ENCODE measurements around the gene HAPLN2.

Gene HAPLN2

DNA sequence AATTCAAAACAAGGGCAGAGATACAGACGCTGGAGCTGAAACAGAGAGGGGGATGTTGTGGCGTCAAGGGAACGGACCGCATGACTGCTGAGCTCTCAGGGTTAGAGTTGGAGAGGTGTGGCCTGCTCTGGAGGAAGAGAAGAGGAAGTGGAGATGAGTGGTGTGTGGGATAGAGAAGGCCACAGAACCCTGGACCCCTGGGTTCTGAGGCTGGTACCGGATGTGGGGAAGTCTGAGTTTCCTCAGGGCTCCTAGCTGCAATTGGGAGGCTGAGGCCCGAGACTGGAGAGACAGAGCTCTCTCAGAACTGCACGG lies 24.5 kb downstream of the HAPLN2 start:
- Histone ChIP-seq H3K36me3 (ENCODE audit: insufficient read depth, low read length) (no peaks in the 10 kb centered on the region), H3K4me3 (no peak overlapping the region), H3K27ac (no peak overlapping the region), H3K9ac (ENCODE audit: insufficient read length) (no peak overlapping the region), H3K9me3 (ENCODE audit: low read depth, low read length) (no peaks in the 10 kb centered on the region)
- no peak for DNase-seq (ENCODE audit: low read depth, low spot score)
- no peak for TF ChIP-seq FOXP2 (optimal IDR thresholded peaks at IDR 0.05; ENCODE audit: control extremely low read depth, extremely low read length, insufficient read depth)
- TF ChIP-seq EZH2 (IDR thresholded peaks at IDR 0.05) = no peak
- TF ChIP-seq POLR2AphosphoS5 (IDR thresholded peaks at IDR 0.05; ENCODE audit: borderline replicate concordance, low read depth, low read length) = no peak

DNA sequence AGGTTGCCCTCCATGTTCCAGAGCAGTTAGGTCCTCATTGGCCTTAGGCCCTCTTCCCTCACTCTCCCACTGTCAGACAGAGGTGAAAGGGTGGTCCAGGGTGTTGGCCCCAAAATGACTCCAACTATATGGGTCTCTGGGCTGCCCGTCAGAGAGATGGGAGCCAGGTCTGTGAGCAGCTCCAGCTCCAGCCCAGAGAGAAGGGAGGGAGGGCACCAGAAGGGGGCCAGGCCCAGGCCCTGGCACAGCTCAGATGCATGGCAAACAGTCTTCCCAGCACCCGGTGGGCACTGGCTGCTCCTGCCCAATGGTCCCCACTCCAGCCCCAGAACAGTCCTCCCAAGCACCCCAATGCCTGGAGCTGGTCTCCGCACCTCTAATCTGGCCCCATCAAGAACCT lies 24.9 kb downstream of the HAPLN2 start:
- no peaks in the 10 kb centered on the region for H3K36me3 ChIP-seq (ENCODE audit: insufficient read depth, low read length)
- DNase-seq (ENCODE audit: low read depth, low spot score) = no peak
- TF ChIP-seq EZH2 (IDR thresholded peaks at IDR 0.05) = no peak
- TF ChIP-seq POLR2AphosphoS5 (IDR thresholded peaks at IDR 0.05; ENCODE audit: borderline replicate concordance, low read depth, low read length) = no peak
- TF ChIP-seq FOXP2 (optimal IDR thresholded peaks at IDR 0.05; ENCODE audit: control extremely low read depth, extremely low read length, insufficient read depth) = no peak
- H3K27ac ChIP-seq = no peak overlapping the region
- H3K9ac ChIP-seq (ENCODE audit: insufficient read length) = no peak overlapping the region
- H3K4me3 ChIP-seq = no peak overlapping the region
- no peaks in the 10 kb centered on the region for H3K9me3 ChIP-seq (ENCODE audit: low read depth, low read length)

DNA sequence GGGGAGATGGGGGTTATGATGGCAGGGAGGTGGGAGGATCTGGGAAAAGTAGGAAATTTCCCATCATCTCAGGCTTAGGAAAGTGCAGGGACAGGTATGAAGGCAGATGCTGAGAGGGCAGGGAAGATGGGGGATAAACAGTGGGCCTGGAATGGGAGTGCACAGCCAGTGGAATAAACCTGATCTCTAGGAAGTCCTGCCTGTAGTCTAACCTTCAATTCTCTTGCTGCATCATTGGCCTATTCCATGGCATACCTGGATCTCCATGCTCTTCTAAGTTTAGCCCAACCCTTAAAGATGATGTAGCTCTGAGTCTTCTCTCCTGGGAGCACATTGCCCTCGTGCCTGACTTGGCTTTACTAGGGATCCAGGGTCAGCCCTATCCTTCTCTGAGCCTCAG lies 25.4 kb downstream of the HAPLN2 start:
- TF ChIP-seq FOXP2 (optimal IDR thresholded peaks at IDR 0.05; ENCODE audit: control extremely low read depth, extremely low read length, insufficient read depth) (no peak), EZH2 (IDR thresholded peaks at IDR 0.05) (no peak), POLR2AphosphoS5 (IDR thresholded peaks at IDR 0.05; ENCODE audit: borderline replicate concordance, low read depth, low read length) (no peak)
- DNase-seq (ENCODE audit: low read depth, low spot score) = no peak
- Histone ChIP-seq H3K9me3 (ENCODE audit: low read depth, low read length) (no peaks in the 10 kb centered on the region), H3K9ac (ENCODE audit: insufficient read length) (no peak overlapping the region), H3K36me3 (ENCODE audit: insufficient read depth, low read length) (no peaks in the 10 kb centered on the region), H3K4me3 (no peak overlapping the region), H3K27ac (no peak overlapping the region)

DNA sequence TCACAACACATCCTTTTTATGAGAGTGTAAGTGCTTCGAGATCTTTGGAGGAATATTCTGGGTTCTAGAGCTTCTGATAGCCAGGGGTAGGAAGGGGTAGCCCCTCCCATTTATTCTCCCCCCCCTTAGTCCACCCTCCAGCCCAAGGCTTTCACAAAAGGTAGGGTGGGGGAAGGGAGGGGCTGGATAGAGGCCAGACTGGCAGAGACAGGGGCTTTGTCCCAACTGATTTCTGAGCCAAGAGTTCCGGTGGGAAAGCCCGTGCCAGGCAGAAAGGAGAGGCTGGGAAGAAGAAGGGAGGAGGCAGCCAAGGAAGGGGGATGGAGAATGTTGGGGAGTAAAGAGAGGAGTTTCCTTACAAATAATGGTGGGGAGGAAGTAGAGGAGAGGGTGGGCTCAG lies 25.8 kb downstream of the HAPLN2 start:
- no peak for DNase-seq (ENCODE audit: low read depth, low spot score)
- H3K9ac ChIP-seq (ENCODE audit: insufficient read length) = no peak overlapping the region
- H3K27ac ChIP-seq = no peak overlapping the region
- no peaks in the 10 kb centered on the region for H3K36me3 ChIP-seq (ENCODE audit: insufficient read depth, low read length)
- H3K9me3 ChIP-seq (ENCODE audit: low read depth, low read length) = no peaks in the 10 kb centered on the region
- TF ChIP-seq FOXP2 (optimal IDR thresholded peaks at IDR 0.05; ENCODE audit: control extremely low read depth, extremely low read length, insufficient read depth) (no peak), POLR2AphosphoS5 (IDR thresholded peaks at IDR 0.05; ENCODE audit: borderline replicate concordance, low read depth, low read length) (no peak), EZH2 (IDR thresholded peaks at IDR 0.05) (no peak)
- no peak overlapping the region for H3K4me3 ChIP-seq

DNA sequence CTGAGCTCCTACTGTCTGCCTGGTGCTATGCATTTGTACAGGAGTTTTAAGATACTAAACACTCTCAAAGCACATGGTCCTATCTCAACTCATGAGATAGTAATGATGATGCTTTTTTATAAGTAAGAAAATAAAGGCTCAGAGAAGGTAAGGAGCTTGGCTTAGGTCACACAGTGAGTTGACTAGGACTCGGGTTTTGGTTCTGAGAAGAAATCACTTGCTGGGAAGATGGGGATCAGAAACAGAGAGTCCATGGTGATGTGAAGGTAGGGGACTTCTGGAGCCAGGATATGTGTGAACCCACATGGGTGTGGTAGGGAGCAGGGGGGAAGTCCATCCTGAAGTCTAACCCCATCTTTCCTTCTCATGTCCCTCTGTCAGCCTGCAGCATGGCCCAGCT lies 26.5 kb downstream of the HAPLN2 start:
- Histone ChIP-seq H3K27ac (no peak overlapping the region), H3K36me3 (ENCODE audit: insufficient read depth, low read length) (no peaks in the 10 kb centered on the region), H3K9me3 (ENCODE audit: low read depth, low read length) (no peaks in the 10 kb centered on the region), H3K9ac (ENCODE audit: insufficient read length) (no peak overlapping the region), H3K4me3 (no peak overlapping the region)
- TF ChIP-seq POLR2AphosphoS5 (IDR thresholded peaks at IDR 0.05; ENCODE audit: borderline replicate concordance, low read depth, low read length) = no peak
- TF ChIP-seq FOXP2 (optimal IDR thresholded peaks at IDR 0.05; ENCODE audit: control extremely low read depth, extremely low read length, insufficient read depth) = no peak
- no peak for DNase-seq (ENCODE audit: low read depth, low spot score)

DNA sequence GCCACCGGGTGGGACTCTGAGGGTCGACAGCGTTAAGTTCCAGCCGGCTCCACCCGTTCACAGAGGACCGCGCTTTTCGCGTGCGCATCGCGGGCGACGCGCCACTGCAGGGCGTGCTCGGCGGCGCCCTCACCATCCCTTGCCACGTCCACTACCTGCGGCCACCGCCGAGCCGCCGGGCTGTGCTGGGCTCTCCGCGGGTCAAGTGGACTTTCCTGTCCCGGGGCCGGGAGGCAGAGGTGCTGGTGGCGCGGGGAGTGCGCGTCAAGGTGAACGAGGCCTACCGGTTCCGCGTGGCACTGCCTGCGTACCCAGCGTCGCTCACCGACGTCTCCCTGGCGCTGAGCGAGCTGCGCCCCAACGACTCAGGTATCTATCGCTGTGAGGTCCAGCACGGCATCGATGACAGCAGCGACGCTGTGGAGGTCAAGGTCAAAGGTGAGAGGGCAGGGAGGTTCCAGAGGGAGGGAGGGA lies 27.6 kb downstream of the HAPLN2 start:
- H3K4me3 ChIP-seq = no peak overlapping the region
- H3K9ac ChIP-seq (ENCODE audit: insufficient read length) = no peak overlapping the region
- no peaks in the 10 kb centered on the region for H3K36me3 ChIP-seq (ENCODE audit: insufficient read depth, low read length)
- H3K9me3 ChIP-seq (ENCODE audit: low read depth, low read length) = no peaks in the 10 kb centered on the region
- H3K27ac ChIP-seq = no peak overlapping the region
- no peak for DNase-seq (ENCODE audit: low read depth, low spot score)
- TF ChIP-seq POLR2AphosphoS5 (IDR thresholded peaks at IDR 0.05; ENCODE audit: borderline replicate concordance, low read depth, low read length) (no peak), FOXP2 (optimal IDR thresholded peaks at IDR 0.05; ENCODE audit: control extremely low read depth, extremely low read length, insufficient read depth) (no peak), EZH2 (IDR thresholded peaks at IDR 0.05) (no peak)

DNA sequence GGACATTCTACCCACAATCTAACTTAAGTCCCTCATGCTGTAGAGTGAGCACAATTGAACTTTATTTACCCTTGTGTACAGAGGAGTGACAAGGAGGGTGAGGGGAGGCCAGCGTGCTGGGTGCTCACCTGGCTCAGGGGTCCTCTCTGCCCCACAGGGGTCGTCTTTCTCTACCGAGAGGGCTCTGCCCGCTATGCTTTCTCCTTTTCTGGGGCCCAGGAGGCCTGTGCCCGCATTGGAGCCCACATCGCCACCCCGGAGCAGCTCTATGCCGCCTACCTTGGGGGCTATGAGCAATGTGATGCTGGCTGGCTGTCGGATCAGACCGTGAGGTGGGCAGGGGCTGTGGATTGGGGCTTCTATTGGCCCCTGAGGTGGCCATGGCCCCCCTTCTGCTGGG lies 28.1 kb downstream of the HAPLN2 start:
- no peak for TF ChIP-seq POLR2AphosphoS5 (IDR thresholded peaks at IDR 0.05; ENCODE audit: borderline replicate concordance, low read depth, low read length)
- no peak for TF ChIP-seq EZH2 (IDR thresholded peaks at IDR 0.05)
- TF ChIP-seq FOXP2 (optimal IDR thresholded peaks at IDR 0.05; ENCODE audit: control extremely low read depth, extremely low read length, insufficient read depth) = no peak
- Histone ChIP-seq H3K4me3 (no peak overlapping the region), H3K9me3 (ENCODE audit: low read depth, low read length) (no peaks in the 10 kb centered on the region), H3K36me3 (ENCODE audit: insufficient read depth, low read length) (no peaks in the 10 kb centered on the region), H3K9ac (ENCODE audit: insufficient read length) (no peak overlapping the region), H3K27ac (no peak overlapping the region)
- DNase-seq (ENCODE audit: low read depth, low spot score) = no peak

DNA sequence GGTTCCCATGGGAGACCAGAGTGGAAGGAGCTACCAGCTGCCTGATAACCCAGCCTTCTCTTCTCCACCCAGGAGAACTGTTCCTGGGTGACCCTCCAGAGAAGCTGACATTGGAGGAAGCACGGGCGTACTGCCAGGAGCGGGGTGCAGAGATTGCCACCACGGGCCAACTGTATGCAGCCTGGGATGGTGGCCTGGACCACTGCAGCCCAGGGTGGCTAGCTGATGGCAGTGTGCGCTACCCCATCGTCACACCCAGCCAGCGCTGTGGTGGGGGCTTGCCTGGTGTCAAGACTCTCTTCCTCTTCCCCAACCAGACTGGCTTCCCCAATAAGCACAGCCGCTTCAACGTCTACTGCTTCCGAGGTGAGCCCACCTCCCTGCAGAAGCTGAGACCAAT lies 29.3 kb downstream of the HAPLN2 start:
- Histone ChIP-seq H3K9me3 (ENCODE audit: low read depth, low read length) (no peaks in the 10 kb centered on the region), H3K36me3 (ENCODE audit: insufficient read depth, low read length) (no peaks in the 10 kb centered on the region), H3K27ac (no peak overlapping the region), H3K9ac (ENCODE audit: insufficient read length) (no peak overlapping the region), H3K4me3 (no peak overlapping the region)
- no peak for DNase-seq (ENCODE audit: low read depth, low spot score)
- no peak for TF ChIP-seq FOXP2 (optimal IDR thresholded peaks at IDR 0.05; ENCODE audit: control extremely low read depth, extremely low read length, insufficient read depth)
- TF ChIP-seq POLR2AphosphoS5 (IDR thresholded peaks at IDR 0.05; ENCODE audit: borderline replicate concordance, low read depth, low read length) = no peak
- no peak for TF ChIP-seq EZH2 (IDR thresholded peaks at IDR 0.05)

DNA sequence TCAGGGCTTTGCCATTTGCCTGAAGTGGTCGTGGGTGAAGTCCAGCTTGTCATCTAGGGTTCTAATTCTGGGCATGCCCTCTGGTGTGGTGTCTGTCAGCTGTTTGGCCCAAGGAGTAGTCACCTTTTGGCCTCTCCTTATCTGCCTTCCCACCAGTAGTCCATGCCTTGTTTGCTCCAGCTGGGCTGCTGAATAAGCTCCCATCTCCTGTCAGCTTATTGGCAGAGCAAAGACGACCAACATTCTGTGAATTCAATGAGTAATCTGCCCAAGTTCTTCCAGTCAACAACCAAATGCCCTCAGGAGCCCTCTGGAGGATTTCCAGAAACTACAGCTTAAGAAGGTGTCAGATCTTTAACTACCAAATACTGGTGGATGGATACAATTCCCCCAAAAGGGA lies 29.7 kb downstream of the HAPLN2 start:
- no peak for DNase-seq (ENCODE audit: low read depth, low spot score)
- Histone ChIP-seq H3K4me3 (no peak overlapping the region), H3K9me3 (ENCODE audit: low read depth, low read length) (no peaks in the 10 kb centered on the region), H3K36me3 (ENCODE audit: insufficient read depth, low read length) (no peaks in the 10 kb centered on the region), H3K27ac (no peak overlapping the region), H3K9ac (ENCODE audit: insufficient read length) (no peak overlapping the region)
- TF ChIP-seq EZH2 (IDR thresholded peaks at IDR 0.05) (no peak), FOXP2 (optimal IDR thresholded peaks at IDR 0.05; ENCODE audit: control extremely low read depth, extremely low read length, insufficient read depth) (no peak), POLR2AphosphoS5 (IDR thresholded peaks at IDR 0.05; ENCODE audit: borderline replicate concordance, low read depth, low read length) (no peak)

Measured in SK-N-MC (cell line).